HG03066 (cell line): ENCODE measurements around the gene SOBP.

ENCODE experiments used
- ATAC-seq: cut with Tn5 transposase; IDR thresholded peaks from one replicate; pipeline ENCODE4 v1.9.1; 2021; ENCODE audit warnings: low read depth; ENCODE audit not compliant: unreplicated experiment

Gene SOBP

DNA sequence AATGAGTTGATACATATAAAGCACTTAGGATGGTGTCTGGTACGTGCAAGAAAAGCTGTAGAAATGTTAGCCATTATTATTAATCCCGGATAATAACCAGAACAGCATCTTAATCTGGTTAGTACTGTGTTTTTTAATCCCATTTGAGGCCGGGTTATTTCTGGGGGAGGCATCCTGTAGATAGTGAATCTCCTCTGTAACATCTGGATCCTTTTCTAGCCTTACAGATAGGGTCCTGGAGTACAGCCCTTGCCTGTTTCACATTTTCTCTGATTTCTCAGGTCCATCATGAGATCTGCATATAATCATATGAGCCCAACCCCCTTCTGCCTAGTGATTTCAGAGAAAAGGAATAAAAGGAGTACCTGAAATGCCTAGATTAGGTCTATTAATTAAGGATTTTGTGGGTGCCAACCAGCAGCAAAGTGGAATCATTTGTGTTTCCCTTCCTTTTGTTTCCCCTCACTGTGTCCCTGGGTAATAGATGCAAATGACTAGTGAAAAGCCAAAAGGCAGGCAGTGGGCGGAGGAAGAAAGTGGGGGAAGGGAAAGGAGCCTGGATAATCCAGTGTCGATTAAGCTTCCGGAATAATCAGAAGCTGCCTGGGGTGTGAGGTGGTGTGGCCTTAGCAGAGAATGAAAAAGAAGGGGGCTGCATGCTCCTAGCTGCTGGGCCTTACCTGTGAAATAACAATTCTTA lies 88.9 kb downstream of the SOBP start:
- no peak for ATAC-seq

DNA sequence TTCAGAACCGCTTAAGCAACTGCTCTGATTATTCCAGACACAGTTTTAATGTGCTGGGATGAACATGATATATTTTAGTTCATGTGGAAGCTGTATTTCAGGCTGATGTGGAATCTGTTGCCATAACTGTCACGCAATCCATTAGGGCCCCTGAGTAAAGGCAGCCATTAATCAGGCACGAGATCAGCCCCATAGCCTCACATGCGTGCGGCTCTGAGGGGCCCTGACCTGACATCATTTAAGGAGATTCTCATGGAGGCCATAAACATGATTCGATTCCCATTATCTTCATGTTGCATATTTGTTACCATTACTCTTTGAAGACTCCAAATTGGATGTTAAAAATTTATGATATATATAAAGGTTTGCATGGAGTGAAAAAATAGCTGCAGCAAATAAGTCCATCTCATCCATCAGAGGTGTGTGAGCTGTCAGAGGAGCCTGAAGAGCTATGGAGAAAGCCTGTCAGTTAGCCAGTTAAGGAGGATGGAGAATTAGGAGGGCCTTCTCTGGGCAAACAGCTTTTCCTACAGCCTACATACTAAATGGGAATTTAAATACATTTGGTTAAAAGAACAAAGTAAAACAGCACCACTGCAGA lies 89.6 kb downstream of the SOBP start:
- ATAC-seq: no peak

DNA sequence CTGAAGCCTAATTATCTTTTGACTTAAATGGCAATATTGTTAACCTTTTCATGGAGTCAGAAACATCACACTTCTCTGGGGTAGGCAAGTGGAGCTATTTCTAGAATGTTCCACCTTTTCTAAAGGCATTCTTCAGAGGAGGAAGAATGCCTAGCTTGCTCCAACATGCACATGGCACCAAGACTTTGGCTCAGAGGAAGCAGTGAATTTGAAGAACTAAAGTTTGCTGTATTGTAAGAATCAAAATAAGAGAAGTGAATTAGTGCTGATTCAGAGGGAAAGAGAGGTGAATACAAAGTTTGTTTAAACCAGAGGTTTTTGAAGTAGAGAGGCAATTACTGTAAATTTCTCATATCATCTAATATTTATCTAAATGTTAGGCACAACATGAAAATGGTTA lies 92.2 kb downstream of the SOBP start:
- no peak for ATAC-seq

DNA sequence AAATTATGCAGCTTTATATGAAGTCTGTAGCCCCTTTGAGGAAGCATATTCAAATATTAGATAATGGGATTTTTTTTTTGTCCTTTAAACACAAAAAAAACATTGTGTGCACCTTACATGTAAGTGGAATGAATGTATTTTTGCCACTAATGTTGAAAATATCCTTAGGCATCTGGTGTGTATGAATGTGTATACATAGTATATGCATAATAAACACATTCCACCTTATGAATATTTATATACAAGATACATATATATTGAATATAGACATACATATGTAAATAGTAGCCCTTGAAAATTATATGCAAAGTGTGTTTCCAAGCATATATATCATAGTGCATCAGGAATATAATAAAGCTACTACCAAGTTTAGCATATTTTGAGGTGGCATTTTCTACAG lies 94.8 kb downstream of the SOBP start:
- no peak for ATAC-seq

DNA sequence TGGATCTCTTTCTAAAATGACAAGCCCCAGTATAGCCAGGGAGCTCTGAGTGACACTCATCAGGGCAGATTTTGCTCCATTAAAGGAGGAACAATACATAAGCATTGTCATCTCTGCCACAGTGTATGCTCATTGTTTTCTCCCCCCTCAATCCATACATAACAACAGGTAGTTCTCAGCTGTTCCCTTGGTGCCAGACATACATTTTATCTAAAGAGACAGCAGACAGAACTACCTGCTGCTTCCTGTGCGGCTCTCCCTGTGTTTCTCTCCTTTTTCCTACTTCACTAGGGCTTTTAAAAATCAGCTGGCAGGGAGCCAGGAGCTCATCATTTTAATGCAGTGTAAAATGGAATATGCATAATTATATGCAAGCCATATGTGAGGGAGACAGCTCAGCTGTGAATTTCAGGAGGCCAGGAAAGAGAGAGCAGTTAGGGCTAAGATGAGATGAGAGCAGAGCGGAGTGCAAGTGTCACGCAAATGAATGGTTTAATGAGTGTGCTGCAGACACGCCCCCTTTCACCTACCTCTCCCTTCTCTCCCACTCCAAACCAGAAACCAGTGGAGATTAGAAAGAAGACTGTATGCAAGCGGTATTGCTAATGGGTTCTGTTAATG lies 96.0 kb downstream of the SOBP start:
- ATAC-seq: no peak

DNA sequence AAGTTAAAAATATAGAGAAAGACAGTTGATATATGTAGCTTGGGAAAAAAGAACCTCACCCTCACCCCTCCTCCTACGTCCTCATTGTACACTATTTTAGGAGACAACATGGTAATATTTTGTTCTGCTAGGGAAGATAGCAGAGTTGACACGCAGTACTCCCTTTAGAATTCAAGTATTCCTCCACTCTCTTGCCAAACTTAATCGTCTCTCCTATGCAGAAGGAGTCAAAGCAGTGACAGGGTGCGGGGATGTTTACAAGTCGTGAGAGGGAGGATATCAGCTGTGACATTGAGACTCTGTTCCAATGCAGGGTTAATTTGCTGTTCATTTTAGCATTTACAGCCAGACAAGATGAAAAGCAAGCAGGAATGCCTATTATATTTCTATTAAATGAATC lies 97.5 kb downstream of the SOBP start:
- no peak for ATAC-seq

DNA sequence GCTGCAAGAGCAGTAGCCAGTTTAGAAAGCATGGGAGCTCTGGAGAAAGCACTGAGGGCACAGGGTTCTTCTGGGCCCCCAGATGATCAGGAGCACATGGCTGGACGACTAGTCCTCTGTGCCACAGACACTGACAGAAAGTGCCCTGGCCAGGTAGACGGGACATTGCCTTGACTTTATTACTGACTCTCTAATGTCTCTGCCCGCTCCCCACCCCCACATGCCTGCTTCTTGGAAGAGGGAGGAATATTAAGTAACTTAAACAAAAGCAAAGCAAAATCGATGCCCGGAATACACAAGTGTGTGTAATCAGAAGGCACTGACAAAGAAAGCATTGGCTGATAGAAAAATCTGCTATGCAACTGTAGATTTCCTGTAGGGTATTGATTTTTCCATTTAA lies 99.3 kb downstream of the SOBP start:
- no peak for ATAC-seq

DNA sequence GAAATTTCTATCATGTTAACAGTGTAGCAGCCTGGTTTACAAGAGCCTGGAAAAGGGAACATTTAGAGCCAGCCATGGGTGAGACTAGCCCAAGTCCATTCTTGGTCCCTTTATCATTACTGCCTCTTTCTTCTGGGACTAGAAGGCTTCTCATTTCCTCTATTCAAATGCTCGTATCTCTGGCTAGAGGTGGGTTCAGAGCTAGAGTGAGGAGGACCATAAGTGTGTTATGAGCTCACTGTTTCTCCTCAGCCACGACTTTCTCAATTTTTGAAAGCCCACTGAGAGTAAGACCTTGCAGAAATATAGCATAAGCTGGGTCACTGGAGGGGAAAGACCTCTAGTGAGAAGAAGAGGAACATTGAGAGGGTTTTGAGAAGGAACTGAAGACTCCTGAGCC lies 100.0 kb downstream of the SOBP start:
- ATAC-seq: no peak

DNA sequence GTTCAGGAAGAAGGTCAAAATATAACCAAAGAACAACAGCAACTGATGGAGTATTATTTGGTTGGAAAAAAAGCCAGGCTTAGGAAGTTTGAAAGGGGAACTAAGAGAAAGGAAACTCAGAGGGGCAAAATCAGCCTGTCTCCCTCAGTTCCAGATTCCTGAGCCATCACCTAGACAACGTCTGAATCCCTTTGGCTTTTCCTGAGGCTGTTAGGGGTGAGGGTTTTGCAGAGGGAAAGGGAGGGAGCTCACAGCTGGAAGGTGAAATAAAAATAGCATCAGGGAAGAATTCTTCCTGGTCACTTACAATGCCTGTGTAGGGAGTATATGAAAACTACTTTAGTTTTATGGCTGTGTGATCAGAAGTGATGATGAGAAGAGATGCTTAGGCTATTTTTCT lies 100.5 kb downstream of the SOBP start:
- no peak for ATAC-seq

DNA sequence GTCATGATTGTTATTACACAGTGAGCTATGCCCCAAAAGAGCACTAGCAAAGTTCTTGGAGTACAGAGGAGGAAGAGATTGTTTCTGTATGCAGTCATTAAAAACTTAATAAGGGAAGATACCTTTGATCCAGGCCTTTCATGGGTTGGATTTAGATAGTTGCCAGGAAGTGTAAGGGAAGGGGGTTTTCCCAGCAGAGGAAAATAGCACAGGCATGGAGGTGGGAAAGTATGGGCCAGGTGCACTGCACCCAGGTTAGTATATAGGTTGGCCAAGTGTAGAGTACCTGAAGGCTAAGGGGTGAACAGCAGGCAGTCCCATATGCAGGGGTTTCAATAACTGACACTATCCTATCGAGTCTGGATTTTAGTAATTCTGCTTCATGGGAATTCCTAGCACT lies 101.4 kb downstream of the SOBP start:
- no peak for ATAC-seq

DNA sequence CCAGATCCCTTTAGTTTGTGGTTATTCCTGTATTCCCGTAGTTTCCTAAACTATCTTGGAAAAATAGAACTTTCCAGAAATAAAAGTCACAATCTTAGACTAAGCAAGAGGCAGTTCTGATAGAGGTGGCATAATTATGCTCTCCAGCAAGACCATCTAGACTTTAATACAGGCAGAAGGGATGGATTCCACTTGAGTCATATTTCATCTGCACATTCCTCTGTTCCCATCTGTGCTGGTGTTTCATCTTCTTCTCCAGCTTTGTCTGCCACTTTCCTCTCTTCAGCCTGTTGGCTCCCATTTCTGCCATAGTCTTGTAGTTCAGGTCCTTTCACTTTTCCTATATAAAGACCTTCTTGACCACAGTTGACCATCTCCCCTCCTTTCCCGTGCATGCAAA lies 102.9 kb downstream of the SOBP start:
- no peak for ATAC-seq

DNA sequence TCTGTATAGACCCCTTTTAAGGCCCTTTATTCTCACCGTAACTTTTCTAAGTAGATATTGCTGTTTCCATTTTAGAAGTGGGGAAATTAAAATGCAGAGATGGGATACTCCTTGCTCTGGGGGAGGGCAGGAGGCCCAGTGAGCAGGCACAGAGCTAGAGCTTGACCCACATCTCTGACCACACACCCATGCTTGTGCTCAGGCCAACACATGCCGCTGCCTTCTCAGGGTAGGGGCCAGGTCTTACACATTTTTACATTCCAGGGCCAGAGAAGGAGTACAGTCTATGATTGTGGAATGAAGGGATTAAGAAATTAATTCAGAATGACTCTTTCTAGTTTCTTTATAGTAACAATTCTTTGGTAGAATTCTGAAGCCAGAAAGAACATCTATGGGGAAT lies 104.8 kb downstream of the SOBP start:
- no peak for ATAC-seq

DNA sequence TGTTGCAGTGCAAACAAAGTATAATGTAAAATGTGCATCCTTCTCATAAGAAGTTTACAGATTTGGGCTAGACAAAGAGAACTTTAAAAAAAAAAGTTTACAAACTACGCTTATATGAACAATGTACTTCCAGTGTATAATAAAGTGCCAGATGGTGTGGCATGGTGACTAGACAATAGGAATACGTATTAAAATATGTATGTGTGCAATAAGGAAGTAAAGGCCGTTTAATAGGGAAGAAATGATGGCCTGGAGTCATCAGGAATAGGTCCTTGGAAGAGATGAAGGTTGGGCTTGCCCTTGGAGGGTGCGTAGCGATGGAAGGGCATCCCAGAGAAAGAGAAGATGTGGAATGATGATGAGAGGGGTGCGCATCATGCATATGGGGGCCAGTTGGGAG lies 108.2 kb downstream of the SOBP start:
- ATAC-seq: no peak

DNA sequence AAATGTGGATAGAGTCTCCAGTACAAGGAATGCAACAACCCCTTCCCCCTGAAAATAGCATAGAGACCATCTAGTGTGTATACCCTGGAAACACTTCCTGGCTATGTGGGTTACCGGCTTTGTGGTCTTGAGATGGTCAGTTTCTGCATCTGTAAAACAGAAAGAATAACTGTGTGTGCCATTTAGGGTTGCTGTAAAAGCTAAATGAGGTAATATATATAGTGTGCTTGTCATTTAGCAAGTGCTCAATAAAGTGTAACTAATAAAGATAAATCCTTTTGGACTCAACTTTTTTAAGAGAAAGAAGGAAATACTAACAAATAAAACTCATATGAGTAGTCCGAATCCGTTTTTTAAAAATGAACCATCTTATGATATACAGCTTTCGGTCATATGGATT lies 109.1 kb downstream of the SOBP start:
- ATAC-seq: no peak

DNA sequence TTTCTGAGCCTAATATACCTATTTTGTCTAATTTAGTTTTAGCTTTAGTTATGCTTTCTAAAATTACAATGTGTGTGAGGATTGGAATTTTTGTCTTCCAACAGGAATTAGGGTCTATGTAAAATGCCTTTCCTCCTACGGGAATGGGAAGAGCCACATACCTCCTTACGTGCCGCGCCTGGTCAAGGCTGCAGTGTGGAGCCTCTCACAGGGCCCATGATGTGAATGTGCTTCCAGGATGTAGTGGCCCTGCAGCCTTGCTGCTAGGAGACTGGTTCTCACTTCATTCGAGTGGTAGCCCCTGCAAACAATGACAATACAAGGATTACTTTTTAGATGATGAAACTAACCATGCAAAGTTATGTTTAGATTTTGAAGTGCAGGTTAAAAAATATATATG lies 110.2 kb downstream of the SOBP start:
- ATAC-seq: no peak

DNA sequence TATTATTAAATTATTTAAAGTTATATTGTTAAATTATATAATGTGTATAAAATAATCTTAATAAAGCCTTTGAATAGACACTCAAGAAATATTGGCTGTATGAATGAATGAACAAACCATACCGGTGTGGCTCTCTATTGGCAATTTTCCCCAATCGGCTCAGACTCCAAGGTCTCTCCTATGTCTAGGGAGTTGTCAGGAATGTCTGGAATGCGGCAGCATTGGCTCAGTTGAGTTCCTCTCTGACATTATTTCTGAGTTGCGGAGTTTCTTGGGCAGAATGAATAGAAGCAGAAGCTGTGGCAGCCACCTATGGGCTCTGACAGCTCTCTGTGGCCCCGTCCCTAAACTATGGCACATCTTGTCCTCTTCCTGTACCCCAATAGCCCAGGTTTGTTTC lies 111.0 kb downstream of the SOBP start:
- no peak for ATAC-seq

DNA sequence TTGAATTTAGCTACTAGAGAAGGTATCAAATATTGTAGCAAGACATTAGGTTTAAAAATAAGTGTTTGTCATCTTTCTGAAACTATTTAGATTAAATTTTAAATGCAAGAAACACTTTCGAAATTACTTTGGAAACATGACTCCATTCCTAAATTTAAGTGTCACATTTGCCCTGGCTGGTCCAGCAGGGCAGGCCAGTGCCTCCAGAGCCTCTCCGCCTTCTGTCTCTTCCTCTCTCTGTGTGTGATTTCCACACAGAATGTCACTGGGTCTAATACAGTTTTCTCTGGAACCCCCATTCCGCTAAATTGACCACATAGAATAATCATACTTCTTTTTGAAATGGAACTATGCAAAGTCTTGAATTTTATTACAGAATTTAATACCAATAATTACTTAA lies 111.5 kb downstream of the SOBP start:
- no peak for ATAC-seq

DNA sequence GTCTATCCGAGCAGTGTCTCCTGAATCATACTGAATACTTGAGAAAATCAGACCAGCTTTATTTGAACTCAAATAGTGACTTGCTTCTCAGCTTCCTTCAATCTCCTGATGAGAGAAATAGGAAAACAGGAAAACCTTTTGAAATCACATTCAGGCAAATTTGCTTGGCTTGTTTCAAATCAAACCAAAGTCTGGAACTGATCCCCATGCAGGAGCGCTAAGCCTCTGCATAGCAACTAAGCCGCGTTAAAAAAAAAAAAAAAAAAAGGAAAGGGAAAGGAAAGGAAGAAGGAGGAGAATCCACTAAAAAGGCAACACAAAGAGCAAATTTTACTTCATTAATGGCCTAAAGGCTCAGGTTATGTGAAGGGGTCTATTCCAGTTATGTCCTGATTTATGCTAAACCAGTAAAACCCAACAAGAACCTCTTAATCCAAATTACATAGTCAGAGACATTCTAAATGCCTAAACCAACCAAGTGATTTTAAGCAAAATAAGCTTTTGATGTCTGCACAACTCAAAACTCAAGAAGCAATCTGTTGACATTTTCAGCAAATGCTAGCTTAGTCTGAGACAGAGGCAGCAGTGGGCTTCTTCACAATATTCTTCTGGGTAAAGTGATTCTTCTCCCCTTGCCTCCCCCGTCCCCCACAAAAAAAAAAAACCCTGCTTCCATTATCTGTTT lies 112.5 kb downstream of the SOBP start:
- no peak for ATAC-seq

DNA sequence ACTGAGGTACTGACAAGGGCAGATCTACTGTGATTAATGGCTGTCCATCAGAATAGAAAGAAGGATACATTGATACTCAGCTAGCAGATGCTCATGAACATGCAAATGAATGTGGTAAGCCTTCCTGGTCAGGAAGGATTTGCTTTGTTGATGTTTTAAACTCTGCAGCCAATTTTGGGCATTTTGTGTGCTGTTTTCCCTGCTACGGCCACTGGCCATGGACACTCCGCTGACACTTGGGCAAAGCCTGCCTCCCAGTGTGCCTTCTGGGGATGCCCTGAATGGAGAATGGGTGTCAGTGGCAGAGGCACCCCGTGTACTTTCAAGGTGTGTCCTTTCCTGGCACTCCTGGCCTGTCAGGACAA lies 113.1 kb downstream of the SOBP start:
- no peak for ATAC-seq

DNA sequence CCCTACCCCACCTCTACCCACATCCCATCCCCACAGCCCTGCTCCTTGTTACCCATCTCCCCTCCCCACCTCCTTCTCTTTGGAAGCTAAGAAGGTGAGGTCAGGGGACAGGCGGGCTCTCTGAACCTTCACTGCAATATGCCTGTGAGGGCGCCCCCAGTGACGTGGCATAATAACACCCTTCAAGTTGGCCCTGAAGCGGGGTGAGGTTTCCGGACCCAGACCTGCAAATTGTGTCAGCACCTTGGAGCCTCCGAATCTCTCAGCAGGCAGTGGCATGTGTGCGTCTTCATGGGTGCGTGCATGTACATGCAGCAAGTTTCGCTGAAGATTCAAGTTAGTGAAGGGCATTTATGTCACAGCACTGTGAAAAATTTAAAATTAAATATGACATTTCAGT lies 114.6 kb downstream of the SOBP start:
- ATAC-seq: no peak

DNA sequence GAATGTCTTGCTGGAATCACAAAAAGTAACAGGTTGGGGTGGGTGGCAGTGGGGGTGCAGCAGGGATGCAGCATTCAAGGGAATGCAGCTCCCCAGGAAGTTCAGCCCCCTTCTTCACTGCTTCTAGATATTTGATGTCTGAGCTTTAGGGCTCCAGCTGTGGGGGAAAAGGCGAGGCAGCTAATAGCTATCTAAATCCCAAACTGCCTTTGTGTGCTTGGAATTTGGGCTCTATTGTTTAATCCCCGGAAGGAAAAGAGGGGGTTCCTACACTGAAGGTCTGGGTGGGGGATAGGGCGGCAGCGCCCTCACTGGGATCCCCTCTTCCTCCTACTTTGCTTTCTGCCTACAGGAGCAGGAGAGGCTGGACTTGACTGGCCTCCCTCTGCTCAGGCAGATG lies 116.5 kb downstream of the SOBP start:
- no peak for ATAC-seq

DNA sequence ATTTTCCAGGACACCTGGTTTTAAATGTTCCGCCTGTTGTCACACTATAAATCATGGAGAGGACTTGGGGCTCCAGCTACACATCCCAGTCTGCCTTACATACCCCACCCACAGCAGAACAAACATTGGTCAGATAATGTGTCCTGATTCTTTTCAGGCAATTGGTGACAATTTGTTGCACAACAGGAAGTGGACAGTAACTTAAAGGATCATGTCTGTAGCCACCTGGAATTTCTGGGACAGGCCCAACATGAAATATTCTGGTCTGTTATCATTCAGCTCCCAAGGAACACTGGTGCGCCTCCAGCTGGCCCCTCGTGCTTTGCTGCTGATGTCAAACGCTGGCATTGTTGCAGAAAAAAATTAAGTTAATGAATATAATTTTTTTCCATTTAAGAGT lies 117.2 kb downstream of the SOBP start:
- no peak for ATAC-seq
